Esophagus squamous epithelium (tissue), 4 donors: Measurements from ENCODE around the gene CCT8.

Experiments used
- POLR2A ChIP-seq, 4 donors: fragments of 450-650 bp; IDR thresholded peaks; one replicate each; pipeline ENCODE4 v1.6.1; 2017; ENCODE audit warnings: antibody characterized with exemption in 4 of 4, mild to moderate bottlenecking in 4 of 4, moderate library complexity in 3 of 4
- TF ChIP-seq, protein P1 (sequence below), 6 experiments: fragments of 450-650 bp in 4 of 6; fragments of 200-600 bp in 2 of 6; sonication (generic) in 2 of 6; IDR thresholded peaks; one replicate each; pipeline ENCODE4 v1.5.1; 2016 to 2019; ENCODE audit warnings: antibody characterized with exemption in 6 of 6, mild to moderate bottlenecking in 4 of 6, moderate library complexity in 4 of 6

DNA sequence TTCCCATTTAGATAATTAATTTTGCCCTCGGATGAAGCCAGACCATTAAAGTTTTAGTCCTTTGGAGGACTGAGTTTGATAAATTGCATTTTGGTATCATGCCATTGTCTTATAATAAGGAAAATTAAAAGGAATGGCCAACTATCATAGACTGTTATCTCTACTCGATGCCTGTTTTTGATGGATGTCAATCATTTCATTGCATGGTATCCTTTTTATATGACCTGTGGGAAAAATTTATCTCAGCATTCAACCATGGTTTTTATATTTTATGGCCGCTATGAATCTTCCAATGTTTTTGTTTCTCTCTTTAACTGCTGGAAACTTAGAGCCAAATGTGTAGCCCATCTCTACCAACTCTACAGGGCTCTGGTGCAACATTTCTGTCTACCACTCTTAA lies 9.9 kb upstream of the CCT8 start:
- TF ChIP-seq POLR2A (IDR thresholded peaks at IDR 0.05) = no peak
- TF ChIP-seq, protein P1, sequence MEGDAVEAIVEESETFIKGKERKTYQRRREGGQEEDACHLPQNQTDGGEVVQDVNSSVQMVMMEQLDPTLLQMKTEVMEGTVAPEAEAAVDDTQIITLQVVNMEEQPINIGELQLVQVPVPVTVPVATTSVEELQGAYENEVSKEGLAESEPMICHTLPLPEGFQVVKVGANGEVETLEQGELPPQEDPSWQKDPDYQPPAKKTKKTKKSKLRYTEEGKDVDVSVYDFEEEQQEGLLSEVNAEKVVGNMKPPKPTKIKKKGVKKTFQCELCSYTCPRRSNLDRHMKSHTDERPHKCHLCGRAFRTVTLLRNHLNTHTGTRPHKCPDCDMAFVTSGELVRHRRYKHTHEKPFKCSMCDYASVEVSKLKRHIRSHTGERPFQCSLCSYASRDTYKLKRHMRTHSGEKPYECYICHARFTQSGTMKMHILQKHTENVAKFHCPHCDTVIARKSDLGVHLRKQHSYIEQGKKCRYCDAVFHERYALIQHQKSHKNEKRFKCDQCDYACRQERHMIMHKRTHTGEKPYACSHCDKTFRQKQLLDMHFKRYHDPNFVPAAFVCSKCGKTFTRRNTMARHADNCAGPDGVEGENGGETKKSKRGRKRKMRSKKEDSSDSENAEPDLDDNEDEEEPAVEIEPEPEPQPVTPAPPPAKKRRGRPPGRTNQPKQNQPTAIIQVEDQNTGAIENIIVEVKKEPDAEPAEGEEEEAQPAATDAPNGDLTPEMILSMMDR (IDR thresholded peaks at IDR 0.05) = no peak
